ENCODE data around the gene RDH13. TPM values are rescaled to one million over a fixed set of nuclear protein-coding genes. Genes with fewer than 3 reads are reported as not detected.
"Not testable (repeated sequence)": the region's sequence is repeated elsewhere in the genome, so short reads cannot be mapped to it uniquely, and the experiment has no call there.

The RDH13 gene
- polyA plus RNA-seq, 3 donors: 16.0 to 24.0 (median 21.0) TPM

DNA sequence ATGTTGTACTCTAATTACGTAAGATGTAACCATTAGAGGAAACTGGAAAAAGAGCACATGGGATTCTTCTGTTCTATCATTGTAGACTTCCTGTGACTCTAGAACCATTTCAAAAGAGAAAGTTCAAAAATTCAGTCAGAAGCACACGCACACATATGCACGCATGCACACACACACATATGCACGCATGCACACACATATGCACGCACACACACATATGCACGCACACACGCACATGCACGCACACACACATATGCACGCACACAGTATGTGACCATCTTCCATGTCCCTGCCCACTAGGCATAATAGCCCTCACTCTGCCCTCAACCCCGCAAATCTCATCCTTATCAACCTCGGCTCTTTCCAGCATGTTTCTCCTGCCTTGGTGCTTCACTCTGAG is 38.8 kb downstream of the RDH13 start:
- DNase-seq: no peak

GRCh38 chr19:55020351-55020750 is 42.6 kb downstream of the RDH13 start:
- not testable (repeated sequence) for DNase-seq

- no peak for DNase-seq
Measured at GRCh38 chr19:55018633-55019032, 44.3 kb downstream of the RDH13 start.

DNA sequence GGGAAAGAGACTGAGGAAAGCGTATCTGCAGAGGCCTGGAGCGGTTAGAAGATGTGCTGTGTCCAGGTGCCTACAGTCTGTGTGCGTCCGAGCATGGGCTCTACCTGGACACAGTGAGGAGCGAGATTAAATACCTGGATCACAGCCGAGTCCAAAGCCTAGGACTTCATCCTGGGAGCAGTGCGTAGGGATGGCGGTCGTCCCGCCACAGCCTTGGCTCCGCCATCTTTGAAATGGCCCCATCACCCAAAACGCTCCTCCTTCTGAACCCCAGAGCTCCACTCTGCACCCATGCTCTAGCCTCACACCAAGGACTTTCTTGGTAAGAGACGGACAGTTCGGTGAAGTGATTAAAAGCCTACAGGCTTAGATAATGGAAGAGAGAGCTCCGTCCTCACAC is 44.7 kb downstream of the RDH13 start:
- DNase-seq: no peak

GRCh38 chr19:55016017-55016416 is 46.9 kb downstream of the RDH13 start:
- DNase-seq: no peak

- no peak for DNase-seq
Measured at GRCh38 chr19:55015126-55015525, 47.8 kb downstream of the RDH13 start.

- DNase-seq: no peak
Measured at GRCh38 chr19:55014714-55015113, 48.2 kb downstream of the RDH13 start.

DNA sequence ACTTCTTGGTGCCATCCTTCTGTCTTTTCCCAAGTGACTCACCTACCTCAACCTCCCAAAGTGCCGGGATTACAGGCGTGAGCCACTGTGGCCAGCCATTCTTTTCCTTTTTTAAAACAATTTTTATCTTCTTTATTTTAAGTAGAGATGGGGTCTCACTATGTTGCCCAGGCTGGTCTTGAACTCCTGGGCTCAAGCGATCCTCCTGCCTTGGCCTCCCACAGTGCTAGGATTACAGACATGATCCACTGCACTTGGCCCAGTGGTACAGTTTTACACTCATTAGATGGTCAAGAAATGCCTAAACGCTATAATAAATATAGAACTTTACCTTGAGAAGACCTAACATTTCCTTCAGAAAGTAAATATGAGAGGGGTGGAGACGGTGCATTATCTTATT is 49.4 kb downstream of the RDH13 start:
- no peak for DNase-seq

GRCh38 chr19:55012306-55012705 is 50.6 kb downstream of the RDH13 start:
- DNase-seq: no peak

DNA sequence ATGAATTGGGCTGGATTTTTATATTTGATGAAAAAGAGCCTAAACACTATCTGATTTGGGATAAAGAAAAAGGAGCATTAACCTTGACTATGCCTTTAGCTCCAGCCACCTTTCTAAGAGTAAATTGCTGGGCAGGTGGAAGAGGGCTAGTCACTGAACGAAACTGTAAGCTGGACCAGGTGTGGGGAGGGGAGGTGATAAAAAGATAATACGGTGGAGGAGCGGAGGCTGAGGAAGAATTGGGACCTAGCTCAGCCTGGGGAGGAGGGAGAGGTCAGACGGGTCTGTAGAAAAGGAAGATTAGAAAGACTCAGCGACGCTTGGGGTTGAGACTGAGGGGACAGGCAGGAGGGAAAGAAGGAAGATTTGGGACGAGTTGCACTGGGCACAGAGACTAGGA is 52.4 kb downstream of the RDH13 start:
- not testable (repeated sequence) for DNase-seq

- DNase-seq: not testable (repeated sequence)
Measured at GRCh38 chr19:55008781-55009180, 54.2 kb downstream of the RDH13 start.

GRCh38 chr19:55008189-55008588 is 54.8 kb downstream of the RDH13 start:
- not testable (repeated sequence) for DNase-seq

DNA sequence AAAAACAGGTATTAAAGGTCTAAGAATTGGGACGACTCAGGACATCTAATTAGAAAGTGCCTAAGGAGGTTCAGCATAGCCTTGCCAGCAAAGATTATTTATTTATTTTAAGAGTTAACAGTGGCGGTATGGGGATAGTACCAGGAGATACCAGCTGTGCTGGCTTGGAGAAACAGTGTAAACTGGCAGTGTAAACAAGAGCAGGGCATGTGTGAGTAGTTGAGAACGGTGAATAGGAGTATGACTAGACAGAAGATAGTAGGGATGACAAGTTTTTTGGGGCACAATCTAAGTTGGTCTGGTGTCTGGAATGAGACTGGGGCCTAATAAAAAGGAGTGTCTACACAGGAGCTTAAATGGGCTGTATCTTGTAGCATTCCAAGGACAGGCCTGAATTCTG is 55.4 kb downstream of the RDH13 start:
- not testable (repeated sequence) for DNase-seq

- not testable (repeated sequence) for DNase-seq
Measured at GRCh38 chr19:55006795-55007194, 56.2 kb downstream of the RDH13 start.

DNA sequence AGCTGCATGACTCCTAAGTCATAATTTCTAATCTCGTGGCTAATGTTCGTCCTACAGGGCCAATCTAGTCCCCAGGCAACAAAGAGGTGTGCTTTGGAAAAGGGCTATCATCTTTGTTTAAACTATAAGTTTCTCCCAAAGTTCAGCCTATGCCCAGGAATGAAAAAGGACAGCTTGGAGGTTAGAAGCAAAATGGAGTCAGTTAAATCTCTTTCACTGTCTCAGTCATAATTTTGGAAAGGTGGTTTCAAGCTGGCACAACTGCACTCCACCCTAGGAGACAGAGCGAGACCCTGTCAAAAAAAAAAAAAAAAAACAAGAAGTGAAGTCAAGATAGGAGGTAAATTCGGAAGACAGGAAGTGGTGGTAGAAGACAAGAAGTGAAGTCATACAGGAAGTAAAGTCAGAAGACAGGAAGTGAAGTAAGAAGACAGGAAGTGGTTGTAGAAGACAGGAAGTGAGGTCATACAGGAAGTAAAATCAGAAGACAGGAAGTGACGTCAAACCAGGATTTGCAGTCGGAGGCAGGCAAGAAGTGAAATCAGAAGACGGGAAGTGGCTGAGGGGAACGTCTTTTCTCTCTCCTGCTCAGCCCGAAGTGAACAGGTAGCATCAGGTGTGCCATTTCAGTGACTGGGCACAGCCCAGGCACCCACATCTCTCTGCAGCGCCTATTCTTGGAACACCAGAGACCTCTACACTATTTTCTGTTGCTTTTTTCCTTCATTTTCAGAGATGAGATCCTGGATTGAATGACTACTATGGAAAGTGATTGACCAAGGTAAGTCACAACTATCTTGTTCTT is 57.1 kb downstream of the RDH13 start:
- peak; percentile 65 for DNase-seq

- no peak for DNase-seq
Measured at GRCh38 chr19:55000761-55001160, 62.2 kb downstream of the RDH13 start.

DNA sequence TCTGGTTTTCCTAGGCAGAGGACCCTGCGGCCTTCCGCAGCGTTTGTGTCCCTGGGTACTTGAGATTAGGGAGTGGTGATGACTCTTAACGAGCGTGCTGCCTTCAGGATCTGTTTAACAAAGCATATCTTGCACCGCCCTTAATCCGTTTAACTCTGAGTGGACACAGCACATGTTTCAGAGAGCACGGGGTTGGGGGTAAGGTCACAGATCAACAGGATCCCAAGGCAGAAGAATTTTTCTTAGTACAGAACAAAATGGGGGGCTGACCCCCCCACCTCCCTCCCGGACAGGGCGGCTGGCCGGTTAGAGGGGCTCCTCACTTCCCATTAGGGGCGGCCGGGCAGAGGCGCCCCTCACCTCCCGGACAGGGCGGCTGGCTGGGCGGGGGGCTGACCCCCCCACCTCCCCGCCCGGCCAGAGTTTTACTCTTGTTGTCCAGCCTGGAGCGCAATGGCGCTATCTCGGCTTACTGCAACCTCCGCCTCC is 64.2 kb downstream of the RDH13 start:
- not testable (repeated sequence) for DNase-seq

DNA sequence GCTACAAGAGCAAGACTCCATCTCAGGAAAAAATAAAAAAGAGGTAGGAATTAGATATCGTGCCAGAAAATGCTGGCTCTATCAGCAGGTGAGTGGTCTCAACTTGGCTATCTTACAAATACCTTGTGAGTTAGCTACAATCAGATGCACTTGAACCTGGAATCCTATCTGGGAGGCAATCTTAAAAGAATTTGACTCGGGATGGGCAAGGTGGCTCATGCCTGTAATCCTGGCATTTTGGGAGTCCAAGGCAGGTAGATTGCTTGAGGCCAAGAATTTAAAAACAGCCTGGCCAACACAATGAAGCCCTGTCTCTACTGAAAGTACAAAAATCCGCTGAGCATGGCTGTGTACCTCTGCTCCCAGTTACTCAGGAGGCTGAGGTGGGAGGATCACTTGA is 67.4 kb downstream of the RDH13 start:
- DNase-seq: no peak

Other genes starting within 250 kb of the RDH13 start
- gene KIR3DL1, start 246.7 kb downstream of the RDH13 start, polyA plus RNA-seq (ENCODE audit: insufficient read length in 3 of 3): not detected
- gene KIR2DS4, start 230.5 kb downstream of the RDH13 start, polyA plus RNA-seq (ENCODE audit: insufficient read length in 3 of 3): not detected
- not detected for gene KIR3DL2, start 212.7 kb downstream of the RDH13 start, polyA plus RNA-seq (ENCODE audit: insufficient read length in 3 of 3)
- gene FCAR, start 188.9 kb downstream of the RDH13 start, polyA plus RNA-seq (ENCODE audit: insufficient read length in 3 of 3): under 1 TPM; 0.21 to 0.31 (median 0.29) TPM
- under 1 TPM; 0.13 to 0.31 (median 0.26) TPM for gene NCR1, start 157.0 kb downstream of the RDH13 start, polyA plus RNA-seq (ENCODE audit: insufficient read length in 3 of 3)
- under 1 TPM in 1 of 3 donors, not detected in 2; 0.04 TPM for gene NLRP7, start 115.6 kb downstream of the RDH13 start, polyA plus RNA-seq (ENCODE audit: insufficient read length in 3 of 3)
- 10 to 100 TPM in 2 of 3 donors, 1 to 10 TPM in 1; 7.8 to 22.2 (median 12.8) TPM for gene NLRP2, start 96.8 kb downstream of the RDH13 start, polyA plus RNA-seq (ENCODE audit: insufficient read length in 3 of 3)
- under 1 TPM; 0.53 to 0.92 (median 0.77) TPM for gene GP6, start 24.9 kb downstream of the RDH13 start, polyA plus RNA-seq (ENCODE audit: insufficient read length in 3 of 3)
- gene EPS8L1, start 12.7 kb upstream of the RDH13 start, polyA plus RNA-seq (ENCODE audit: insufficient read length in 3 of 3): 10 to 100 TPM; 56.1 to 91.8 (median 73.3) TPM
- 100 to 1,000 TPM in 2 of 3 donors, 10 to 100 TPM in 1; 99.9 to 114 (median 104) TPM for gene PPP1R12C, start 54.5 kb upstream of the RDH13 start, polyA plus RNA-seq (ENCODE audit: insufficient read length in 3 of 3)
- gene TNNT1, start 86.1 kb upstream of the RDH13 start, polyA plus RNA-seq (ENCODE audit: insufficient read length in 3 of 3): 1 to 10 TPM; 4.6 to 6.7 (median 5.3) TPM
- 1 to 10 TPM; 4.2 to 7.5 (median 6.3) TPM for gene TNNI3, start 94.6 kb upstream of the RDH13 start, polyA plus RNA-seq (ENCODE audit: insufficient read length in 3 of 3)
- gene DNAAF3, start 103.5 kb upstream of the RDH13 start, polyA plus RNA-seq (ENCODE audit: insufficient read length in 3 of 3): 10 to 100 TPM in 1 of 3 donors, 1 to 10 TPM in 2; 6.7 to 11.7 (median 9.2) TPM
- gene SYT5, start 117.1 kb upstream of the RDH13 start, polyA plus RNA-seq (ENCODE audit: insufficient read length in 3 of 3): under 1 TPM; 0.30 to 0.47 (median 0.41) TPM
- gene PTPRH, start 146.4 kb upstream of the RDH13 start, polyA plus RNA-seq (ENCODE audit: insufficient read length in 3 of 3): under 1 TPM; 0.16 to 0.24 (median 0.17) TPM
- gene TMEM86B, start 165.6 kb upstream of the RDH13 start, polyA plus RNA-seq (ENCODE audit: insufficient read length in 3 of 3): 1 to 10 TPM; 4.4 to 6.5 (median 4.6) TPM
- gene PPP6R1, start 195.9 kb upstream of the RDH13 start, polyA plus RNA-seq (ENCODE audit: insufficient read length in 3 of 3): 10 to 100 TPM; 48.3 to 52.8 (median 52.6) TPM
- 10 to 100 TPM; 36.4 to 49.5 (median 42.5) TPM for gene HSPBP1, start 217.0 kb upstream of the RDH13 start, polyA plus RNA-seq (ENCODE audit: insufficient read length in 3 of 3)
- 10 to 100 TPM; 11.5 to 18.7 (median 16.5) TPM for gene BRSK1, start 220.8 kb upstream of the RDH13 start, polyA plus RNA-seq (ENCODE audit: insufficient read length in 3 of 3)

All from renal pelvis (tissue), 4 donors.